H1 (cell line): Measurements from ENCODE around the gene GALNT2.

Experiments used
- NRF1 ChIP-seq: IDR thresholded peaks from 2 replicates; pipeline ENCODE4 v1.6.1; 2011; ENCODE audit warnings: mild to moderate bottlenecking, low read depth, low read length, improper control_type of control experiment
- POLR2A ChIP-seq, 2 experiments: IDR thresholded peaks; 1 replicate in 1 of 2; 2 replicates in 1 of 2; pipeline ENCODE4 v1.6.1; 2011; ENCODE audit warnings: low read depth in 2 of 2, low read length in 2 of 2, mild to moderate bottlenecking in 2 of 2; ENCODE audit errors: control extremely low read depth in 1 of 2

- TF ChIP-seq NRF1 (no peak), POLR2A (IDR thresholded peaks at IDR 0.05; ENCODE audit: control extremely low read depth in 1 of 2, low read depth in 2 of 2, low read length in 2 of 2) (no peak)
Measured at GRCh38 chr1:230272557-230272956, 205.5 kb downstream of the GALNT2 start.
